ENCODE data around the gene APP.

APP gene

GRCh38 chr21:26052057-26052456, 118.5 kb downstream of the APP start:
- H3K36me3 ChIP-seq (ENCODE audit: control insufficient read depth, insufficient read depth, low read length) = peaks cover 7% of the 10 kb centered on the region
- no peak overlapping the region for H3K9ac ChIP-seq (ENCODE audit: low read depth, low read length)
- no peaks in the 10 kb centered on the region for H3K4me1 ChIP-seq (ENCODE audit: control insufficient read depth, insufficient read depth, low read length)
- no peaks in the 10 kb centered on the region for H3K9me3 ChIP-seq (ENCODE audit: control insufficient read depth, insufficient read depth, low read length)
- H3K27me3 ChIP-seq (ENCODE audit: control insufficient read depth, insufficient read depth, low read length) = no peaks in the 10 kb centered on the region
- no peak overlapping the region for H3K4me3 ChIP-seq (ENCODE audit: low read depth, low read length)

DNA sequence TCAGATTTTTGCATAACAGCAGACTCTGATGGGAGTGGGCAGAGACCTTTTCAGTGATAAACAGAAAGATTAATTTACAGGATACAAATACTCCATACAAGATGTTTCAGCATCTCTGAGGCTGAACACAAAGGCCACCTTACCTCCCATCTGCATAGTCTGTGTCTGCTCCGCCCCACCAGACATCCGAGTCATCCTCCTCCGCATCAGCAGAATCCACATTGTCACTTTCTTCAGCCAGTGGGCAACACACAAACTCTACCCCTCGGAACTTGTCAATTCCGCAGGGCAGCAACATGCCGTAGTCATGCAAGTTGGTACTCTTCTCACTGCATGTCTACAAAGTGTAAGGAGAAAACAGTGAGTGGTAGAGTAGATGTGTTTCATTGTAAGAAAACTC, 119.7 kb downstream of the APP start:
- Histone ChIP-seq H3K9me3 (ENCODE audit: control insufficient read depth, insufficient read depth, low read length) (no peaks in the 10 kb centered on the region), H3K9ac (ENCODE audit: low read depth, low read length) (no peak overlapping the region), H3K36me3 (ENCODE audit: control insufficient read depth, insufficient read depth, low read length) (peaks cover 7% of the 10 kb centered on the region), H3K4me1 (ENCODE audit: control insufficient read depth, insufficient read depth, low read length) (no peaks in the 10 kb centered on the region), H3K27me3 (ENCODE audit: control insufficient read depth, insufficient read depth, low read length) (no peaks in the 10 kb centered on the region), H3K4me3 (ENCODE audit: low read depth, low read length) (no peak overlapping the region)

DNA sequence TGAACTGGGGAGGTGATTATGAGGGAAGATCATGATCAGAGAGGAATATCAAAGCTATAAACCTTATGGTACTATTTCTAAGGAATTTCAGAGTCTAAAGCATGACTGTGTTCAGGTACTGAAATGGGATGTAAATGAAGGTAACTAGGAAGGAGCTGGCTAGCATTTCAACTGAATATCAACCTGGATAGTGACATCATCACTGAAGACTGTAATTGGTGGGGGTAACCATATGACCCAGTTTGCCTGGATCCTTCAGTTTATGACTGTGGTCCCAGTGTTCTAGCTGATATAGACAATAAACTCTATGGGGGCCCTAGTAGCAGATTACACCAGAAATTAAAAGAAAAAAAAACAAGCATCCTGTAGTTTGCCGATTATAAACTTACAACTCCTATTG, 120.8 kb downstream of the APP start:
- H3K9ac ChIP-seq (ENCODE audit: low read depth, low read length) = no peak overlapping the region
- no peak overlapping the region for H3K4me3 ChIP-seq (ENCODE audit: low read depth, low read length)
- H3K27me3 ChIP-seq (ENCODE audit: control insufficient read depth, insufficient read depth, low read length) = no peaks in the 10 kb centered on the region
- no peaks in the 10 kb centered on the region for H3K9me3 ChIP-seq (ENCODE audit: control insufficient read depth, insufficient read depth, low read length)
- no peaks in the 10 kb centered on the region for H3K4me1 ChIP-seq (ENCODE audit: control insufficient read depth, insufficient read depth, low read length)
- H3K36me3 ChIP-seq (ENCODE audit: control insufficient read depth, insufficient read depth, low read length) = peaks cover 9% of the 10 kb centered on the region

GRCh38 chr21:26047279-26047967, 123.1 kb downstream of the APP start:
- Histone ChIP-seq H3K36me3 (ENCODE audit: control insufficient read depth, insufficient read depth, low read length) (peaks cover 12% of the 10 kb centered on the region), H3K9ac (ENCODE audit: low read depth, low read length) (no peak overlapping the region), H3K4me1 (ENCODE audit: control insufficient read depth, insufficient read depth, low read length) (no peaks in the 10 kb centered on the region), H3K4me3 (ENCODE audit: low read depth, low read length) (no peak overlapping the region), H3K9me3 (ENCODE audit: control insufficient read depth, insufficient read depth, low read length) (no peaks in the 10 kb centered on the region), H3K27me3 (ENCODE audit: control insufficient read depth, insufficient read depth, low read length) (no peaks in the 10 kb centered on the region)

DNA sequence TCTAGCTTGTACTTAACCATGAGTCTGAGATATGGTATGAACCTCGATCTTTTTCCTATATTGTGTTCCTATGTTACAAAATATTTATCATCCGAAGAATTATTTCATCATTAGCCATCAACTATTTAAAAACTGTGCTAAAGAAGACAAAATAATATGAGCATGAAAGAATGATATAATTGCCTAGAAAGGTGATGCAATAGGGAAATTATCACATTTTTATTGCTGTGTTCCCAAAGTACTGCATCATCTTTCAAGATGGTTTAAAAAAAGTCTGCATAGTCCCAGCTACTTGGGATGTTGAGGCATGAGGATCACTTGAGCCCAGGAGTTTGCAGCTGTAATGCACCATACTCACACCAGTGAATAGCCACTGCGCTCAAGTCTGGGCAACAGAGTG, 126.7 kb downstream of the APP start:
- Histone ChIP-seq H3K9ac (ENCODE audit: low read depth, low read length) (no peak overlapping the region), H3K9me3 (ENCODE audit: control insufficient read depth, insufficient read depth, low read length) (no peaks in the 10 kb centered on the region), H3K27me3 (ENCODE audit: control insufficient read depth, insufficient read depth, low read length) (no peaks in the 10 kb centered on the region), H3K36me3 (ENCODE audit: control insufficient read depth, insufficient read depth, low read length) (peaks cover 5% of the 10 kb centered on the region), H3K4me1 (ENCODE audit: control insufficient read depth, insufficient read depth, low read length) (no peaks in the 10 kb centered on the region), H3K4me3 (ENCODE audit: low read depth, low read length) (no peak overlapping the region)

- Histone ChIP-seq H3K9ac (ENCODE audit: low read depth, low read length) (no peak overlapping the region), H3K9me3 (ENCODE audit: control insufficient read depth, insufficient read depth, low read length) (no peaks in the 10 kb centered on the region), H3K27me3 (ENCODE audit: control insufficient read depth, insufficient read depth, low read length) (no peaks in the 10 kb centered on the region), H3K4me1 (ENCODE audit: control insufficient read depth, insufficient read depth, low read length) (no peaks in the 10 kb centered on the region), H3K4me3 (ENCODE audit: low read depth, low read length) (no peak overlapping the region), H3K36me3 (ENCODE audit: control insufficient read depth, insufficient read depth, low read length) (peaks cover 5% of the 10 kb centered on the region)
Observed at GRCh38 chr21:26042181-26042876, 128.2 kb downstream of the APP start.

- H3K36me3 ChIP-seq (ENCODE audit: control insufficient read depth, insufficient read depth, low read length) = peaks cover 5% of the 10 kb centered on the region
- no peak overlapping the region for H3K4me3 ChIP-seq (ENCODE audit: low read depth, low read length)
- H3K9ac ChIP-seq (ENCODE audit: low read depth, low read length) = no peak overlapping the region
- no peaks in the 10 kb centered on the region for H3K27me3 ChIP-seq (ENCODE audit: control insufficient read depth, insufficient read depth, low read length)
- no peaks in the 10 kb centered on the region for H3K9me3 ChIP-seq (ENCODE audit: control insufficient read depth, insufficient read depth, low read length)
- no peaks in the 10 kb centered on the region for H3K4me1 ChIP-seq (ENCODE audit: control insufficient read depth, insufficient read depth, low read length)
Observed at GRCh38 chr21:26041431-26042180, 129.0 kb downstream of the APP start.

GRCh38 chr21:26036916-26037315, 133.7 kb downstream of the APP start:
- H3K4me1 ChIP-seq (ENCODE audit: control insufficient read depth, insufficient read depth, low read length) = no peaks in the 10 kb centered on the region
- no peak overlapping the region for H3K9ac ChIP-seq (ENCODE audit: low read depth, low read length)
- no peaks in the 10 kb centered on the region for H3K9me3 ChIP-seq (ENCODE audit: control insufficient read depth, insufficient read depth, low read length)
- no peaks in the 10 kb centered on the region for H3K27me3 ChIP-seq (ENCODE audit: control insufficient read depth, insufficient read depth, low read length)
- no peaks in the 10 kb centered on the region for H3K36me3 ChIP-seq (ENCODE audit: control insufficient read depth, insufficient read depth, low read length)
- no peak overlapping the region for H3K4me3 ChIP-seq (ENCODE audit: low read depth, low read length)

DNA sequence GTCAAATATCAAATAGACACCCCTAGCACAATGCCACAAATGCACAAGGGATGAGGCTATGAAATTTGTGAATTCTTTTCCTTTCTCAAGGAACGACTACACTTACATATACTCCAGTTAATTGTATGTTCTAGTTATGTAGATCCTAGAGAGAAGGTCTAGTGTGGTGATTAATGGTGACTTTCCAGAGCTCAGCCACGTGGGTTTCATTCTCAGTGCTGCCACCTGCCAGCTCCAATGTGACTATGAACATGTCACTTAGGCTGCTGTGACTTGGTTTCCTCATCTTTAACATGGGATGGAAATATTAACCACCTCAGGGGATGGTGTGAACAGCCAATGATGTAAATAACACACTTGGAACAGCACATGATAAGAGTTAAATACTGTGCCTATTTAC, 138.3 kb downstream of the APP start:
- no peak overlapping the region for H3K4me3 ChIP-seq (ENCODE audit: low read depth, low read length)
- no peaks in the 10 kb centered on the region for H3K27me3 ChIP-seq (ENCODE audit: control insufficient read depth, insufficient read depth, low read length)
- peaks cover 3% of the 10 kb centered on the region for H3K36me3 ChIP-seq (ENCODE audit: control insufficient read depth, insufficient read depth, low read length)
- no peak overlapping the region for H3K9ac ChIP-seq (ENCODE audit: low read depth, low read length)
- no peaks in the 10 kb centered on the region for H3K9me3 ChIP-seq (ENCODE audit: control insufficient read depth, insufficient read depth, low read length)
- peaks cover under 1% of the 10 kb centered on the region for H3K4me1 ChIP-seq (ENCODE audit: control insufficient read depth, insufficient read depth, low read length)

DNA sequence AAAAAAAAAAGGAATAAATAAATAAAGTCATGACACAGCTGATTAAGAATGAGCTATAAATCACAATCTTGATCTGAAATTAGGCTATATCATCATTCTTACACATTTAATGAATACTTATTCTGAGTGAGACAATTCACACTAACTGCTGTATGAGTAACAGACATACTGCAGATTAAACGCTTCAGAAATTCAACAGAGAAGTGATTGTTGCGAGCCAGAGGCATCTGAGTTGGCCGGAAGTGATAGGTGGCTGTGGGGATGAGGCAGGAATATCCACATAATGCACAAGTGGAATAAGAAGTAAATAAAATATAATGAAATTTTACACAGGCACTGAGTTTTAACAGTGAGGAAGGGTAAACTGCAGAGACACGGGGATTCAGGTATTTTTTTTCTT, 142.4 kb downstream of the APP start:
- Histone ChIP-seq H3K4me3 (ENCODE audit: low read depth, low read length) (no peak overlapping the region), H3K9me3 (ENCODE audit: control insufficient read depth, insufficient read depth, low read length) (no peaks in the 10 kb centered on the region), H3K4me1 (ENCODE audit: control insufficient read depth, insufficient read depth, low read length) (peaks cover 5% of the 10 kb centered on the region), H3K36me3 (ENCODE audit: control insufficient read depth, insufficient read depth, low read length) (peaks cover 3% of the 10 kb centered on the region), H3K27me3 (ENCODE audit: control insufficient read depth, insufficient read depth, low read length) (no peaks in the 10 kb centered on the region), H3K9ac (ENCODE audit: low read depth, low read length) (no peak overlapping the region)

DNA sequence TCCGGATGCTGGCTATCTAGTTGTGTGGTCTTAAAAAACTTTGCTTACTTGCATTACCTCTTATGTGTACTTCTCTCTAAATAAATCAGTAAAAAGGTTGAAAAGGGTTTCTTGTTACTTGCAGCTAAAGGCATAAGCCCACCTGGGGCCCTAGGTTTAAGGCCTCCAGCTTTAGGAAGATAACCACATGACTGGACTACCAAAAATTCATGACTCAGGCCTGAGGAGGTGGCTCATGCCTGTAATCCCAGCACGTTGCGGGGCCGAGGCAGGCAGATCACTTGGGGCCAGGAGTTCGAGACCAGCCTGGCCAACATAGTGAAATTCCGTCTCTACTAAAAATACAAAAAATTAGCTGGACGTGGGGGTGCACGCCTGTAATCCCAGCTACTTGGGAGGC, 142.9 kb downstream of the APP start:
- peaks cover 3% of the 10 kb centered on the region for H3K36me3 ChIP-seq (ENCODE audit: control insufficient read depth, insufficient read depth, low read length)

More for the DNA sequence above, 142.9 kb downstream of the APP start:
- Histone ChIP-seq H3K4me3 (ENCODE audit: low read depth, low read length) (no peak overlapping the region), H3K9me3 (ENCODE audit: control insufficient read depth, insufficient read depth, low read length) (no peaks in the 10 kb centered on the region), H3K9ac (ENCODE audit: low read depth, low read length) (no peak overlapping the region), H3K4me1 (ENCODE audit: control insufficient read depth, insufficient read depth, low read length) (peaks cover 5% of the 10 kb centered on the region), H3K27me3 (ENCODE audit: control insufficient read depth, insufficient read depth, low read length) (no peaks in the 10 kb centered on the region)

Data from iPS-15b (cell line).